ENCODE measurements around the gene ZNF324. TPM values are rescaled to one million over a fixed set of nuclear protein-coding genes. Genes with fewer than 3 reads are reported as not detected.

Gene ZNF324
- total and polyA plus RNA-seq, 2 of the 13 experiments (the other 11 are each of a cell fraction or from before 2014, with no cell fraction given), result 1.1 to 4.7 TPM

GRCh38 chr19:58519087-58519354 lies 52.1 kb downstream of the ZNF324 start (continued):
- peak; percentile 25 for TF ChIP-seq CBX1 (IDR thresholded peaks at IDR 0.05; ENCODE audit: low read depth)
- no peak for TF ChIP-seq E2F1 (CRISPR knock-in tag; IDR thresholded peaks at IDR 0.05)
- peak; percentile 31; the same call in 1 of the 2 replicates for TF ChIP-seq SAP130 (CRISPR knock-in tag; IDR thresholded peaks at IDR 0.05; ENCODE audit: low read depth)
- TF ChIP-seq NONO (IDR thresholded peaks at IDR 0.05), result no peak
- TF ChIP-seq NONO (CRISPR knock-in tag; conservative IDR thresholded peaks at IDR 0.05), result no peak
- 0 out of 2 replicates have a peak, but pooled peaks have one; percentile 3 for TF ChIP-seq RCOR2 (CRISPR knock-in tag; IDR thresholded peaks at IDR 0.05)
- TF ChIP-seq ZNF768 (CRISPR knock-in tag; IDR thresholded peaks at IDR 0.05), result no peak
- TF ChIP-seq ZNF367 (CRISPR knock-in tag; IDR thresholded peaks at IDR 0.05; ENCODE audit: borderline replicate concordance), result no peak
- TF ChIP-seq ZNF160 (CRISPR knock-in tag; IDR thresholded peaks at IDR 0.05), result no peak
- TF ChIP-seq CCAR2 (optimal IDR thresholded peaks at IDR 0.05; ENCODE audit: low read depth, low read length), result no peak
- no peak for TF ChIP-seq ZNF484 (CRISPR knock-in tag; IDR thresholded peaks at IDR 0.05; ENCODE audit: borderline replicate concordance, low read depth)
- no peak for TF ChIP-seq JUNB (CRISPR knock-in tag; IDR thresholded peaks at IDR 0.05; ENCODE audit: borderline replicate concordance)
- no peak for TF ChIP-seq PRDM15 (CRISPR knock-in tag; IDR thresholded peaks at IDR 0.05)
- no peak for TF ChIP-seq ZNF530 (CRISPR knock-in tag; IDR thresholded peaks at IDR 0.05; ENCODE audit: low read depth)
- TF ChIP-seq SAFB2 (CRISPR knock-in tag; IDR thresholded peaks at IDR 0.05; ENCODE audit: borderline replicate concordance, low read depth), result no peak
- no peak for TF ChIP-seq ATF7 (IDR thresholded peaks at IDR 0.05)
- TF ChIP-seq ATF7 (CRISPR knock-in tag; IDR thresholded peaks at IDR 0.05), result no peak
- no peak for TF ChIP-seq MXD1 (CRISPR knock-in tag; IDR thresholded peaks at IDR 0.05)
- TF ChIP-seq ZNF468 (CRISPR knock-in tag; IDR thresholded peaks at IDR 0.05), result peak; percentile 19; the same call in 1 of the 2 replicates
- TF ChIP-seq MAX (IDR thresholded peaks at IDR 0.05), result no peak; the same call in 1 of the 2 replicates
- TF ChIP-seq ZNF879 (CRISPR knock-in tag; IDR thresholded peaks at IDR 0.05), result no peak
- no peak for TF ChIP-seq TAF1 (CRISPR knock-in tag; IDR thresholded peaks at IDR 0.05)
- peak; percentile 23; the same call in 1 of the 2 replicates for TF ChIP-seq ZNF800 (CRISPR knock-in tag; IDR thresholded peaks at IDR 0.05)
- no peak for TF ChIP-seq ZNF883 (CRISPR knock-in tag; IDR thresholded peaks at IDR 0.05; ENCODE audit: not compliant biosample characterization)
- TF ChIP-seq ZNF446 (CRISPR knock-in tag; IDR thresholded peaks at IDR 0.05), result no peak
- TF ChIP-seq ZNF839 (CRISPR knock-in tag; IDR thresholded peaks at IDR 0.05; ENCODE audit: borderline replicate concordance), result no peak; the same call in 1 of the 2 replicates
- no peak for TF ChIP-seq ZNF333 (CRISPR knock-in tag; IDR thresholded peaks at IDR 0.05; ENCODE audit: borderline replicate concordance)
